HCT116 (cell line): ENCODE data around the gene DNMT3B. TPM values are rescaled to one million over a fixed set of nuclear protein-coding genes. Genes with fewer than 3 reads are reported as not detected.

Experiments
- ATAC-seq: fragments of 200-7000 bp; cut with Tn5 transposase; 2 replicates; pipeline ENCODE4 v1.9.1; 2020; ENCODE audit warnings: mild to moderate bottlenecking, moderate library complexity
- BruUV-seq: library from RNA; stranded (reverse); fragments of 400-500 nt; replicated peaks from 2 replicates; lab custom pipeline; 2021; lab: Mats Ljungman, UMichigan
- CTCF ChIA-PET: fragments of 300-600 bp; sonication (Branson Sonifier 250); formaldehyde crosslinking; loops from one replicate; lab custom pipeline; 2021; ENCODE audit warnings: antibody characterized with exemption; lab: Charles Lee
- POLR2A ChIA-PET: fragments of 300-600, 350-600 bp; sonication (Branson Sonifier 250); formaldehyde crosslinking; loops from one replicate; lab custom pipeline; 2021; ENCODE audit warnings: antibody characterized with exemption; lab: Charles Lee
- RAD21 ChIA-PET, 2 experiments: fragments of 300-600 bp; sonication (Branson Sonifier 250); formaldehyde crosslinking; loops; one replicate each; lab custom pipeline; 2023; ENCODE audit warnings: low total read pairs in 2 of 2; ENCODE audit not compliant: uncharacterized antibody in 2 of 2, unreplicated experiment in 2 of 2, low non-redundant PET in 1 of 2; lab: Charles Lee
- DNase-seq: peaks from one replicate; pipeline ENCODE4 v3.0.0-alpha.2; 2010; ENCODE audit warnings: low read depth, low spot score
- H2AFZ ChIP-seq: fragments of 200-600 bp; shearing (Covaris generic), sonication (generic); 2 replicates; pipeline ENCODE4 v1.6.1; 2017; ENCODE audit warnings: low read depth, mixed run types, mixed read lengths, antibody characterized with exemption, low read length; ENCODE audit not compliant: poor library complexity, severe bottlenecking
- H3K27ac ChIP-seq: 2 replicates; pipeline ENCODE4 v1.5.1; 2012; ENCODE audit warnings: low read depth, low read length
- H3K27me3 ChIP-seq: fragments of 200-600 bp; sonication (generic); 2 replicates; pipeline ENCODE4 v1.6.1; 2016; ENCODE audit warnings: mixed run types, low read length, mixed read lengths; ENCODE audit not compliant: insufficient read depth
- H3K36me3 ChIP-seq, 2 experiments: fragments of 200-500 bp in 1 of 2; fragments of 200-600 bp in 1 of 2; sonication (Bioruptor generic) in 1 of 2; sonication (generic) in 1 of 2; 2 replicates each; pipeline versions ENCODE4 v1.5.1 to v1.6.1; 2014 to 2016; ENCODE audit warnings: low read length in 2 of 2, inconsistent platforms in 1 of 2, mixed read lengths in 1 of 2, mixed run types in 1 of 2; ENCODE audit not compliant: insufficient read depth in 2 of 2, control insufficient read depth in 1 of 2
- H3K4me1 ChIP-seq, 2 experiments: fragments of 200-600 bp in 1 of 2; sonication (generic) in 1 of 2; 2 replicates each; pipeline versions ENCODE4 v1.5.1 to v1.6.1; 2012 to 2017; ENCODE audit warnings: low read length in 2 of 2, inconsistent platforms in 1 of 2, mild to moderate bottlenecking in 1 of 2, mixed read lengths in 1 of 2, mixed run types in 1 of 2, moderate library complexity in 1 of 2; ENCODE audit not compliant: insufficient read depth in 2 of 2, control insufficient read depth in 1 of 2
- H3K4me2 ChIP-seq: fragments of 200-600 bp; sonication (generic); 2 replicates; pipeline ENCODE4 v1.6.1; 2017; ENCODE audit warnings: mixed run types, low read length, mixed read lengths
- H3K4me3 ChIP-seq, 2 experiments: fragments of 200-600 bp in 1 of 2; sonication (generic) in 1 of 2; replicated peaks in 1 of 2; 2 replicates each; pipeline ENCODE4 v1.5.1; 2011 to 2016; ENCODE audit warnings: low read length in 2 of 2, control low read depth in 1 of 2, low read depth in 1 of 2, mild to moderate bottlenecking in 1 of 2, mixed read lengths in 1 of 2, mixed run types in 1 of 2
- H3K79me2 ChIP-seq: fragments of 200-600 bp; sonication (generic); 2 replicates; pipeline ENCODE4 v1.6.1; 2017; ENCODE audit warnings: mild to moderate bottlenecking, mixed run types, low read length, moderate library complexity, mixed read lengths; ENCODE audit not compliant: insufficient read depth
- H3K9ac ChIP-seq: fragments of 200-600 bp; sonication (generic); 2 replicates; pipeline ENCODE4 v1.6.1; 2016; ENCODE audit warnings: low read length, mixed read lengths
- H3K9me2 ChIP-seq: fragments of 200-600 bp; sonication (generic), shearing (Covaris generic); 2 replicates; pipeline ENCODE4 v1.6.1; 2017; ENCODE audit warnings: mixed run types, mild to moderate bottlenecking, moderate library complexity; ENCODE audit not compliant: insufficient read depth
- H3K9me3 ChIP-seq, 2 experiments: fragments of 200-500 bp in 1 of 2; fragments of 200-600 bp in 1 of 2; sonication (Bioruptor generic) in 1 of 2; sonication (generic) in 1 of 2; 2 replicates each; pipeline ENCODE4 v1.6.1; 2014 to 2017; ENCODE audit warnings: low read length in 2 of 2, mixed read lengths in 2 of 2, inconsistent platforms in 1 of 2, low read depth in 1 of 2, mild to moderate bottlenecking in 1 of 2, mixed run types in 1 of 2, moderate library complexity in 1 of 2; ENCODE audit not compliant: control insufficient read depth in 1 of 2, insufficient read depth in 1 of 2
- H4K20me1 ChIP-seq: fragments of 200-600 bp; sonication (generic), shearing (Covaris generic); 2 replicates; pipeline ENCODE4 v1.6.1; 2017; ENCODE audit warnings: mixed run types, mild to moderate bottlenecking, moderate library complexity; ENCODE audit not compliant: insufficient read depth
- CBX3 ChIP-seq: IDR thresholded peaks from 2 replicates; pipeline ENCODE4 v1.6.1; 2012; ENCODE audit warnings: low read depth
- CTCF ChIP-seq, 3 experiments: fragments of 200-600 bp in 1 of 3; sonication (generic) in 1 of 3; IDR thresholded peaks in 2 of 3; conservative IDR thresholded peaks in 1 of 3; 2 replicates each; pipeline ENCODE4 v1.5.1; 2012 to 2017; ENCODE audit warnings: low read depth in 2 of 3, low read length in 2 of 3, antibody characterized with exemption in 1 of 3, borderline replicate concordance in 1 of 3, control low read depth in 1 of 3, mild to moderate bottlenecking in 1 of 3, mixed read lengths in 1 of 3, mixed run types in 1 of 3, moderate library complexity in 1 of 3; ENCODE audit not compliant: insufficient read depth in 1 of 3
- EGR1 ChIP-seq: IDR thresholded peaks from 2 replicates; pipeline ENCODE4 v1.6.1; 2012; ENCODE audit warnings: low read depth
- ELF1 ChIP-seq: IDR thresholded peaks from 2 replicates; pipeline ENCODE4 v1.6.1; 2012; ENCODE audit warnings: low read depth, borderline replicate concordance
- EZH2phosphoT487 ChIP-seq: fragments of 200-600 bp; IDR thresholded peaks from 2 replicates; pipeline ENCODE4 v1.6.1; 2018; ENCODE audit warnings: antibody characterized with exemption, borderline replicate concordance
- FOSL1 ChIP-seq: IDR thresholded peaks from 2 replicates; pipeline ENCODE4 v1.6.1; 2012; ENCODE audit warnings: low read depth
- JUND ChIP-seq: IDR thresholded peaks from 2 replicates; pipeline ENCODE4 v1.6.1; 2012
- MAX ChIP-seq: IDR thresholded peaks from 2 replicates; pipeline ENCODE4 v1.6.1; 2012
- POLR2AphosphoS5 ChIP-seq: IDR thresholded peaks from 2 replicates; pipeline ENCODE4 v1.6.1; 2011; ENCODE audit warnings: mild to moderate bottlenecking, low read depth, low read length, moderate library complexity
- RAD21 ChIP-seq: IDR thresholded peaks from 2 replicates; pipeline ENCODE4 v1.6.1; 2012; ENCODE audit warnings: low read depth, mild to moderate bottlenecking
- REST ChIP-seq: IDR thresholded peaks from 2 replicates; pipeline ENCODE4 v1.6.1; 2012; ENCODE audit warnings: low read depth
- SIN3A ChIP-seq: IDR thresholded peaks from 2 replicates; pipeline ENCODE4 v1.6.1; 2012; ENCODE audit warnings: low read depth
- SP1 ChIP-seq: IDR thresholded peaks from 2 replicates; pipeline ENCODE4 v1.6.1; 2012; ENCODE audit warnings: low read depth
- SRF ChIP-seq: IDR thresholded peaks from 2 replicates; pipeline ENCODE4 v1.6.1; 2012; ENCODE audit warnings: low read depth
- ZBTB33 ChIP-seq: IDR thresholded peaks from 2 replicates; pipeline ENCODE4 v1.6.1; 2011; ENCODE audit warnings: mild to moderate bottlenecking, low read length, moderate library complexity; ENCODE audit not compliant: insufficient replicate concordance; ENCODE audit errors: extremely low read depth
- ZFX ChIP-seq: fragments of 450-650 bp; IDR thresholded peaks from 2 replicates; pipeline ENCODE4 v1.6.1; 2017
- intact Hi-C: fragments of 100-400 bp; cut with micrococcal nuclease; formaldehyde crosslinking; loops from 2 replicates; pipeline ENCODE4 v1.10.0; 2022
- total RNA-seq: library from RNA; stranded (reverse); gene quantifications from one replicate; pipeline ENCODE4 v1.2.1, GENCODE V29; 2021; ENCODE audit not compliant: unreplicated experiment

Gene DNMT3B
- total RNA-seq, 1 experiment from 2014 or later, result 22.2 TPM

- TF ChIP-seq CTCF (IDR thresholded peaks at IDR 0.05 in 2 of 3, conservative IDR thresholded peaks at IDR 0.05 in 1 of 3; ENCODE audit: borderline replicate concordance in 1 of 3, insufficient read depth in 1 of 3, low read depth in 2 of 3, low read length in 2 of 3) (no peak), SIN3A (no peak), EZH2phosphoT487 (no peak), POLR2AphosphoS5 (no peak), CBX3 (no peak), MAX (no peak), ZFX (no peak), FOSL1 (no peak), JUND (no peak), SP1 (no peak), EGR1 (no peak)
These were observed 93.2 kb downstream of the DNMT3B start (continued) for GRCh38 chr20:32855387-32855786.

GRCh38 chr20:32858189-32858588 lies 96.0 kb downstream of the DNMT3B start:
- no peaks in the 10 kb centered on the region for H3K4me1 ChIP-seq
- H4K20me1 ChIP-seq, result no peaks in the 10 kb centered on the region
- H3K4me3 ChIP-seq, result no peak overlapping the region
- no peaks in the 10 kb centered on the region for H3K9me2 ChIP-seq
- ChIA-PET RAD21 (no interaction called here), CTCF (no interaction called here), POLR2A (no interaction called here)
- no peak overlapping the region for H3K4me2 ChIP-seq
- BruUV-seq, result no TSS peak
- no peak overlapping the region for H3K27ac ChIP-seq
- H3K9ac ChIP-seq, result no peak overlapping the region
- no peak for ATAC-seq
- H3K9me3 ChIP-seq, result no peaks in the 10 kb centered on the region
- peaks cover 4 to 7% of the 10 kb centered on the region in 2 experiments; a peak in 1 of 4 replicates for H3K36me3 ChIP-seq
- DNase-seq, result no peak
- no peaks in the 10 kb centered on the region for H3K27me3 ChIP-seq
- intact Hi-C loops, result no loop called here
- H2AFZ ChIP-seq, result no peak overlapping the region
- 0 out of 2 replicates have a peak, but pooled peaks cover 4% of the 10 kb centered on the region for H3K79me2 ChIP-seq
- TF ChIP-seq SRF (no peak), ELF1 (no peak), ZBTB33 (no peak), EZH2phosphoT487 (no peak), CTCF (IDR thresholded peaks at IDR 0.05 in 2 of 3, conservative IDR thresholded peaks at IDR 0.05 in 1 of 3; ENCODE audit: borderline replicate concordance in 1 of 3, insufficient read depth in 1 of 3, low read depth in 2 of 3, low read length in 2 of 3) (no peak), RAD21 (no peak), SP1 (no peak), REST (no peak)
